Measurements from ENCODE around the gene RABGAP1. TPM values are rescaled to one million over a fixed set of nuclear protein-coding genes. Genes with fewer than 3 reads are reported as not detected.

Gene RABGAP1
- total RNA-seq, 1 experiment from 2014 or later, result 15.3 TPM

DNA sequence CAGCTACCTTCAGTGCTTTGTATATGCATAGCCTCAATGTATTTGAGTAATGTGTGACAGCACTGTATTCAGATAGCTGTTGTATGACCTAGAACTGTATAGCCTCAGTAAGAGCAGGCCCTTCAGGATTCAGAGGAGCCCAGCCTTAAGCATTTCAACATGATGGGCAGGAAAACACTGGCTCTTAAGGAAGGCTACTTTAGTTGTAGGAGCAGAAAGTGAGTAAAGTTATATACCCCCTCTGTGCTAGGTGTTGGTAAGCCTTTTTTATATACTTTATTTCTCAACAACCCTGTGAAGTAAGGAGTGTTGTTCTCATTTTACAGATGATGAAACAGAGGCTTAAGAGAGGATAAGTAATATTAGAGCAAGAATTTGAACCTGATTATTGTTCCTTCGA lies 91.1 kb downstream of the RABGAP1 start:
- no peak for DNase-seq
- H3K4me3 ChIP-seq, result no peak overlapping the region
- H3K27me3 ChIP-seq, result no peaks in the 10 kb centered on the region

DNA sequence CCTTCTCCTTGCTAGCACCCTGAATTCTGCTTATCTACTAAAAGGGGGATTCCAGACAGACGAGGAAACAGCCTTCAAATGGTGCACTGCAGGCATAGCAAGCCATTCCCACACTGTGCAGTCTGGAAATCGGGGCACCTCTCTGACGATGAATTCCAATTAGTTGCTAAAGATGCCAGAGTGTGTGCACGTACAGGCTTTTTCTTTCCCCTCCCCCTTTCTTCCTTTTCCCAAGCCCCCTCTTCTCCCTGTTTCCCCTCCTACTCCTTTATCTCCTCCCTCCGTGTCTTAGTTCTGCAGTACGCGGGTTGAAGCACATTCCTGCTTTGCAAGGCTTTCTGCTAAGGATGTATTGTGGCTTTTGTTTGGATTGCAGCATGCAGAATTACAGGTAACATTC lies 92.5 kb downstream of the RABGAP1 start, which contains the start of gene GPR21:
GPR21 (plus strand) TSS at position 316 of the 400 bp plus-strand sequence. CDS start 900 bp downstream, outside the sequence.
- Histone ChIP-seq H3K27me3 (no peaks in the 10 kb centered on the region), H3K9me3 (no peaks in the 10 kb centered on the region), H3K4me3 (no peak within 1 kb of the TSS), H3K36me3 (peaks cover 11% of the 10 kb centered on the region)
- DNase-seq, result no peak

More for the DNA sequence above, 91.1 kb downstream of the RABGAP1 start:
- peaks cover 22% of the 10 kb centered on the region for H3K36me3 ChIP-seq
- no peaks in the 10 kb centered on the region for H3K9me3 ChIP-seq

DNA sequence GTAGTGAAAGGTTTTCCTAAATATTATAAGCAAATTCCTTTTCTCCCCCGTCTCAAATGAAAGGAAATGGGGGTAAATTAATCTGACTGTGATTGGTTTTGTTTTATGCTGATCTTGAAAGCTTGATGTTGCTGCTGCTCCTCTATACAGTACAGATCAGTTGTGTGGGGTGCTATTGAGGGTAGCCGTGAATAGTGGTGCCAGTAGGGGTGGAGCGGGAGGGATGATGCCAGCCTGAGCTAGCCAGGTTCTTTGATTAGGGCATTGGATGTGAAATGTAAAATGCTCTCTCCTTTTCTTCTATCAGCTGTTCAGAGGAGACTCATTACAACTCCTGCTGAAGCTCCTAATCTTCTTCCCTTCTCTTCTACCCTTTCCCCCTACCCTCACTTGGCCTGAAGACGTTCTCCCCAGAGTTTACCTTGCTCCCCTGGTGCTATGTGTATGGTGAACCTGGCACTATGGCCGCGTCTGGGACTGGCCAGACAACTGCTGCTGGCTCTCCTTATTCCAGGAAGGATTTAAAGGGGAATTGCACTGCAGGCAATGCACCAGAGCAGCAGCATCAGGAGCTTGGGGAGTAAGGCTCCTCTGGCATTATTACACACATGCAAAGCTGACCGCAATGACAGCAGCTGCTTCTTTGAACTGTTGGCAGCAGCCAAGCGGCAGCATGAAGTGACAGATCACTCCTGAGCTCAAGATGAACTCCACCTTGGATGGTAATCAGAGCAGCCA lies 93.2 kb downstream of the RABGAP1 start:
- no peaks in the 10 kb centered on the region for H3K9me3 ChIP-seq
- peaks cover 7% of the 10 kb centered on the region; the same call in 1 of the 2 replicates for H3K36me3 ChIP-seq
- H3K4me3 ChIP-seq, result no peak overlapping the region
- no peak for DNase-seq
- H3K27me3 ChIP-seq, result no peaks in the 10 kb centered on the region

DNA sequence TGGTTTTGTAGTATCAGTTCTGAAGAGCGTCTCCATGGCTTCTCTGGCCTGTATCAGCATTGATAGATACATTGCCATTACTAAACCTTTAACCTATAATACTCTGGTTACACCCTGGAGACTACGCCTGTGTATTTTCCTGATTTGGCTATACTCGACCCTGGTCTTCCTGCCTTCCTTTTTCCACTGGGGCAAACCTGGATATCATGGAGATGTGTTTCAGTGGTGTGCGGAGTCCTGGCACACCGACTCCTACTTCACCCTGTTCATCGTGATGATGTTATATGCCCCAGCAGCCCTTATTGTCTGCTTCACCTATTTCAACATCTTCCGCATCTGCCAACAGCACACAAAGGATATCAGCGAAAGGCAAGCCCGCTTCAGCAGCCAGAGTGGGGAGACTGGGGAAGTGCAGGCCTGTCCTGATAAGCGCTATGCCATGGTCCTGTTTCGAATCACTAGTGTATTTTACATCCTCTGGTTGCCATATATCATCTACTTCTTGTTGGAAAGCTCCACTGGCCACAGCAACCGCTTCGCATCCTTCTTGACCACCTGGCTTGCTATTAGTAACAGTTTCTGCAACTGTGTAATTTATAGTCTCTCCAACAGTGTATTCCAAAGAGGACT lies 94.2 kb downstream of the RABGAP1 start:
- no peak for DNase-seq
- Histone ChIP-seq H3K9me3 (no peaks in the 10 kb centered on the region), H3K4me3 (no peak overlapping the region), H3K27me3 (no peaks in the 10 kb centered on the region), H3K36me3 (peaks cover 4% of the 10 kb centered on the region; the same call in 1 of the 2 replicates)

DNA sequence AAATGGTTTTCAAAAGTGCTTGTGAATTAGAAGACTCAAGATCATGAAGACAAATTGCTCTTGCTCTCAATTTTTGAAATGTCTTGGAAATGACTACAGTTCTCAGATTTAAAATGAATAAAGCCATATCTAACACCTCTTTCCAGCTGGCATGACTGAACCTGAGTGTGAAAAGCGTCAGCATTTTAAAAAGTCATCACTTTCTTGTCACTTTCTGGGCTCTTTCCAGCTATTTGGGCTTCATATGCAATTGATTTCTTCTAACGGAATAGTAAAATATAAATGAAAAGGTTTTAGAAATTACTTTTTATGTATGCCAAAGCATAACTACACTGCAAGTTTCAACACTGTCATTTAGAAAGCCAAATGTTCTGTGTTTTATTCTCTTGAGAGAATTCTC lies 95.0 kb downstream of the RABGAP1 start:
- no peak for DNase-seq
- H3K36me3 ChIP-seq, result peaks cover 9% of the 10 kb centered on the region; the same call in 1 of the 2 replicates
- no peak overlapping the region for H3K4me3 ChIP-seq
- H3K9me3 ChIP-seq, result no peaks in the 10 kb centered on the region
- no peaks in the 10 kb centered on the region for H3K27me3 ChIP-seq

DNA sequence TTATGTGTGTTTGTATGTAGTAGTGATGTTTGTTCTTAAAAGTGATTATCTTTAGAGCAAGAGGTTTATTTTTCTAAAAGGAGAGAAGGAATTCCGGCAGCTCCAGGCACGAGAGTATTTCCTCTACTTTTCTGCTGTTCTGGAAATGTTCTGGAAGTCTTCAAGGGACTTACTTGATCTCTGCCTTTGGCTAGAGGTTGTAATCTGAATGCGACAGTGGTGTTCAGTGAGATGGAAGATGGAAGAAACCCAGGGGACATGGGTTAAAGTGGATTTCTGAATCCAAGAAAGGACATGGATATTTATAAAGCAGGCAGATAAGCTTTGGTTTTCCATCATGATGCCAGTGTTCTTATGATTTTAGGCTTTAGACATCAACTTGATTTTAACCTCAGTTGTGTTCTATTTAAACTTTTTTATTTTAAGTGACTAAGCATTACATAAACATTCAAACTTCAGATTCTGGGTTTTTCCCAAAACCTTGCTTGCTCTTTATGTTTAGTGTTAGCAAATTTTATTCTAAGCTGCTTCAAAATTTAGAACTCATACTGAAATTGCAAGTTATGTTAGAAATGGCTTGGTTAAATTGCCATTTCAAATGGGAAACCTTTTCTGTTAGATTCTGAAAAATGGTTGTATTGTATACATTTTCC lies 96.2 kb downstream of the RABGAP1 start:
- Histone ChIP-seq H3K36me3 (peaks cover 19% of the 10 kb centered on the region), H3K9me3 (no peaks in the 10 kb centered on the region), H3K4me3 (no peak overlapping the region), H3K27me3 (no peaks in the 10 kb centered on the region)
- no peak for DNase-seq

DNA sequence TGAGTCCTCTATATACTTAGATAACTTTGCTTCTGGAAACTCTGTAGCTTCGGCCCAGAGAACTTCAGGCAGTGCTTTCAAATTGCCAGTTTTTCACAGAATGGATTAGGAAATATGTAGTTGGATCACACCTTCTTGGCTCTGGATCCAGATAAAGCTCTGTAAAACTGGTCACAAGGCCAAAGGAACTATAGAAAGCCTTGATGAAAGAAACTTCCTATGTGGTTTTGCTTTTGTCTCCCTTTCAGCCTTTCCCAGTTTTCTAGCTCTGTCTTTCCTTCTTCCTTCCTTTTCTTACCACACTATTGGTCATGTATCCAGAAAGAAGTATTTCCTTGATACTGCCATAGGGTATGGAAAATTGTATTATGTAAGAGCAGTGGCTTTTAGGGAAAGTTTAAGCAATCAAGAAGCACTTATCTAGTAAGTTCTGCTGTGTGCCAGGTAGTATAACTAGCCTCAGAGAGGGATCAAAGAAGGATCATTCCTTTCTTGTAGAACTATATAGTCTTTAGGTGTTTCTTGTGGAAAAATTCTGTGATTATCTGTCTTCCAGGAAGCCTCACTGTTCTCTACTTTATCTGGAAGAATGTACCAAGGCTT lies 98.9 kb downstream of the RABGAP1 start:
- Histone ChIP-seq H3K27me3 (no peaks in the 10 kb centered on the region), H3K9me3 (no peaks in the 10 kb centered on the region), H3K36me3 (peaks cover 24% of the 10 kb centered on the region), H3K4me3 (no peak overlapping the region)
- DNase-seq, result no peak

DNA sequence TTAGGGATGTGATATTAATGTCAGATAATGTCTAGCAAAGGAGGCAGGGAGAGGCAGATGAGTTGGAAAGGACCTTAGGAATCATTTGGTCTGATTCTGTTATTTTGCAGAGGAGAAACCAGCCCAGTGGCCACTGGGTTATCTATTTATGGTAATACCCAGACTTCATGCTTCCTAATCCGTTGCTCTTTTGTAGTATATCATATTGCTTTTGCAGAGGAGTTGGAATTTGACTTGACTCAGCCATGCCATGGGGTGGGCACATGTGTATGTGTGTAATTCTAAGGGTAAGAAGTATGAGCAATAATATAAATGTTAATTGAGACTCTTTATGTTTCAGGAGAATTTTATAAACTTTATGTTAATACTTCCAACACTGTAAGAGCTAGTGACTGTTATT lies 100.0 kb downstream of the RABGAP1 start:
- no peaks in the 10 kb centered on the region for H3K9me3 ChIP-seq
- H3K4me3 ChIP-seq, result no peak overlapping the region
- peaks cover 22% of the 10 kb centered on the region for H3K36me3 ChIP-seq
- H3K27me3 ChIP-seq, result no peaks in the 10 kb centered on the region
- DNase-seq, result no peak

DNA sequence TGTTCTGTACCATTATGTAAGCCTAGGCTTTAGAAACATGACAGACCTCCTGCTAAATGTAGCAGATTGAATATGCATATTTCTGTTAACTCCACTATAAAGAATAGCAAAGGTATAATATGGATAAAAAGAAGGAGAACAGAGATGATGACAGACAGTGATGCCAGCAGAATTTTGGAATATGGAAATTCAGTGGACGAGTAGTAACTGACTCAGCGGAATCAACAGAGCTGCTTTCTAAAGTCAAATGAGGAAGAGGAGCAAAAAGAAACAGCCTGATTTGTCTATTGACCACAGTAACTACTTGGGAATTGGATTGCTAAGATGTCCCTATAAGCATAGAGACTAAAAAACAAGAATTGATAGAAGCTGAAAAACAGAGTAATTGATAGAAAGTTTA lies 100.7 kb downstream of the RABGAP1 start:
- no peak overlapping the region for H3K4me3 ChIP-seq
- H3K27me3 ChIP-seq, result no peaks in the 10 kb centered on the region
- no peak for DNase-seq
- peaks cover 22% of the 10 kb centered on the region for H3K36me3 ChIP-seq
- no peaks in the 10 kb centered on the region for H3K9me3 ChIP-seq

DNA sequence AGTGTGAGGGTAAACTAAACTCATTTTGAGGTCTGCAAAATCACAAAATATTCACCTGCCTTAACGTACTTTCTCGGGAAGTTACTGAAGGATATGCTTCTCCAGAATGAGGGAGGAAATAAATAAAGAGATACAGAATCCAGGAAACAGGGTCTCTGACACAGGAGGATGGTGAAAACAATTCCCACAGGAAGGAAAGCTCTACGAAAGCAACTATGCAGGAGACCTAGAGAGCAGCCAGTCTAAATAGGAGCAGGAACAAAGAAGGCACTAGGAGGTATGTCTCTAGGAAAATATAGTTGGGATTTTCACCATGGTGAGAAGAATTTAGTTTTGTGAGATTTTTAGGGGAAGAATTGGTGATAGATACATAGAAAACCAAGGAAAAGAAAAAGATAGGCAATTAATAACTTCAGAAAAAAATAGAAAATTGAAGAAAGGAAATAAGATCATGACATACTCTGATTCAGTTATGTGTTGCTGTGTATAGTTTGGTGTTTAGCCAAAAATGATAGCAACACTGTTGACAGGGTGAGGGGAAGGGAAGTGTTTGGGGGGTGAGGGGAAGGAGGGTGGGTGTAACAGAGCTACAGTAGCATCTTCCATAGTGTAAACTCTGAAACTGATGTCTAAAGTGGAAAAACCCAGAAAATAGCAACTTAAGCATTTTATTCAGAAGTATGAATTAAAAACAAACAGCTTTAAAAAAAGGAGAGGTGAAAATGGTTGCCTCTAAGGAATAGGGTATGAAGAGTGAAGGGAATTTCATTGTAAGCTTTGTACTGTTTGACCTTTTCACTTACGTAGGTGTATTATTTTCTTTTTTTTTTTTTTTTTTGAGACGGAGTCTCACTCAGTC lies 102.5 kb downstream of the RABGAP1 start:
- Histone ChIP-seq H3K36me3 (peaks cover 22% of the 10 kb centered on the region), H3K9me3 (no peaks in the 10 kb centered on the region), H3K27me3 (no peaks in the 10 kb centered on the region), H3K4me3 (no peak overlapping the region)
- DNase-seq, result no peak

DNA sequence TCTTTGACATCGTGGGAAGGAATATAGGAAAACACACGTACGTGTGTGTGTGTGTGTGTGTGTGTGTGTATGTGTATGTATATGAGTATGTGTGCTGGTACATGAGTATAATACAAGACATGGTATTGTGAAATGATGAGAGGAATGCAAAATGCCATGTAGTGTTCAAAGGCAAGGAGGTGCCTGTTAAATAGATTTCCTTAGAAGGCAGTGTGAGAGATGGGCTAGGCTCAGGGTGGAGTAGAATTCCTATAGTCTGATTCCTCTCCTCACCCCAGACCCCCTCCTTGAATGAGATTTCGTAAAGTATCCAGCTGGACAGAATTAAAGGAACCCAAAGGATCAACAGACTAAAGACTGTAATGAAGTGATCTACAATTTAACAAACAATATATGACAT lies 103.8 kb downstream of the RABGAP1 start:
- Histone ChIP-seq H3K4me3 (no peak overlapping the region), H3K27me3 (no peaks in the 10 kb centered on the region), H3K9me3 (no peaks in the 10 kb centered on the region), H3K36me3 (peaks cover 22% of the 10 kb centered on the region)
- no peak for DNase-seq

DNA sequence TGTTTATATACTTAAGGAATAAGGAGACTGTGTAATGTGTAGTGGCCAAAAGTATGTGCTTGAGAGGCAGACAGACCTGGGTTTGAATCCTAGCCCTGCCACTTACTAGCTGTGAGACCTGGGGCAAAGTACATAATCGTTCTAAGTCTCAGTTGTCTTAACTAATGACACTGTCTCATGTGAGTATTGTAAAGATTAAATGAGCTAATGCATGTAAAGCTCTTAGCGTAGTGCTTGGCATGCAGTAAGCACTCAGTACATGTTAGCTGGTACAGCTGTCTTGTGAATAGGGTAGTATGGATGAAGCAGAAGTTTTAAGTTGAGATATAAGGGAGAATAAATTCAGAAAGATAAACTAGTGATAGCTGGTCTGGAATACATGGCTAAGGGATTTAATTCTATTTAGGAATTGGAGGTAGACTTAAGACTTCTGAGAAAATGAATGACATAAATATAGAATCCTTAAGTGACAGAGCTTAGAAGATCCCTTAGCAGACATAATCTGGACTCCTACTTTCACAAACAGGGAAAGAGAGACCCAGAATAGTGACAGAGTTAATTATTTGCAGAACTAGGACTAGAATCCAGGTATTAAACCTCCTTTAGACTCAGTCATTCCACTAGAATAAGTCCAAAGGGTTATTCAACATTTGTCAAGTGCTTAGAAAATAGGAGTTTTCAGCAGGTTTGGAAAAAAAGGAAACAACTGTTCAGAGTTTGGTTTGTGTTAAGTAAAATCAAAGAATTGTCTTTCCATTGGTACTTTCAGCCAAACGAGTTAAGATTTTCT lies 105.8 kb downstream of the RABGAP1 start:
- H3K27me3 ChIP-seq, result no peaks in the 10 kb centered on the region
- H3K4me3 ChIP-seq, result no peak overlapping the region
- DNase-seq, result no peak
- H3K9me3 ChIP-seq, result no peaks in the 10 kb centered on the region
- H3K36me3 ChIP-seq, result peaks cover 11% of the 10 kb centered on the region

DNA sequence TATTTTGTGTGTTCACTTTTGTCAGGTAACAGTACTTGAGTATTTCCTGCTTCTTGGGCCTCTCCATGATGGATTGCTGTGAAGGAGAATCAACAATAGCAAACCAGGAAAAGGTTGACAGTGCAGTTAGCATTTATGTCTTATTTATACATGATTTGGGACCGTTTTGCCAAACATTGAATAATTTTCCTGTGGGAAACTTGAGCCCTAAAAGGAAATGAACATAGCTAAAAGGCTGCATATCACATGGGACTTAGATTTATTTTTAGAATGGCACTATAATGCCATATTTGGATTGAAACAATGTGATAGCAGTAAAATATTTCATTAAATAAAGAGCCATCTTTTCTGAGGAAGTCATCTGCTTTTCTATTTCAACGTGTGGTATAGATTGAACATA lies 107.9 kb downstream of the RABGAP1 start:
- H3K36me3 ChIP-seq, result peaks cover 3% of the 10 kb centered on the region
- no peak overlapping the region for H3K4me3 ChIP-seq
- no peak for DNase-seq
- H3K9me3 ChIP-seq, result no peaks in the 10 kb centered on the region
- no peaks in the 10 kb centered on the region for H3K27me3 ChIP-seq

DNA sequence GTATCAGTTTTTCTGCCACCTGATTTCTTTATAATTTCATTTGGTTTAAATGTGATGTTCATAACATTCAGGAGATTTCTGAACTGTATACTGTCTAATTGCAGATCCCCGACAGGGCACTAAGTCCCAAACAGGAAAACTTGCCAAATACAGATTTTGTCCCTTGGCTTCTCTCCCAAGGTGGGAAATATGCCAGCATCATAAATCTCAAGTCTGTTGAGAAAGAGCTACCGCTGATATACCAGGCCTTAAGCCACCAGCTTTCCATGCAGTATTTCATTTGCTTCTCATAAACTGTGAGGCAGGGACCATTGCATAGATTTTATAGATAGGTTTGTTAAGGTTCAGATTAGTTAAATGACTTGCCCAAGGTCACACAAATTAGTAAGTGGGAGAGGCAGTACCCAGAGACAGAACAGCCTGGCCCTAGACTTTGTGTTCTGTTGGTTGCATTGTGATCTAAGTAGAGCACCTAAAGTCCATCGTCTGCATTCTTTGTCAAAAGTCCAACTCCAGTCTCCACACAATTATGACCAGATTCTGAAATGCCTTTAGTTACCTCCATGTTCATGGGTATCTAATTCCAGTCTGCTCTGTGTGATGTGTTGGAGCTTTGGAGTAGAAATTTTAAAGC lies 108.9 kb downstream of the RABGAP1 start:
- peaks cover 5% of the 10 kb centered on the region for H3K36me3 ChIP-seq
- DNase-seq, result no peak
- no peaks in the 10 kb centered on the region for H3K27me3 ChIP-seq
- H3K9me3 ChIP-seq, result no peaks in the 10 kb centered on the region
- no peak overlapping the region for H3K4me3 ChIP-seq

DNA sequence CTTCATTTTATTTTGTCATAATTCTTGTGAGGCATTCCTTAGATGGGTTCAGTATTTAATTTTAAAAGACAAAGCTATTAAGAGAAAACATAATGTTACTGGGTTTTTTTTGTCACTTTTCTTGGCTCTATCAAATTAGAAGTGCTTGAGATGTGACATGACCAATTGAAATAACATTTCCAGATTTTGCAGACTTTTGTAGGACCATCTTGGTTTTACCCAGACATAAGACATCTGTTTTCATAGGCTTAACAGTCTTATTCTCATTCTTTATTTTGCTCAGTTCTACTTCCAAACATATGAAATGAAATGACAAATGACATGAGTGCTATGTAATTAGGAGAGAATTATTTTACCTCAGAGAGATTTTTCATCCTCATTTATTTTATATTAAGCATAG lies 112.2 kb downstream of the RABGAP1 start:
- no peak for DNase-seq
- H3K36me3 ChIP-seq, result peaks cover 10% of the 10 kb centered on the region
- H3K4me3 ChIP-seq, result no peak overlapping the region
- H3K9me3 ChIP-seq, result no peaks in the 10 kb centered on the region
- no peaks in the 10 kb centered on the region for H3K27me3 ChIP-seq

Data from MG63 (cell line).